Endothelial cell (in vitro differentiated cells): ENCODE results near the gene PDLIM3. TPM values are rescaled to one million over a fixed set of nuclear protein-coding genes. Genes with fewer than 3 reads are reported as not detected.
A peak's percentile ranks its signal among the peaks of the same experiment; 100 is the strongest.

ENCODE experiments used
- DNase-seq: peaks from one replicate; pipeline ENCODE4 v3.0.0; 2021; ENCODE audit warnings: low spot score
- H3K27ac Mint-ChIP-seq: one replicate; pipeline ENCODE4 v1.8.0; 2021; ENCODE audit warnings: mixed read lengths, inconsistent platforms; ENCODE audit not compliant: unreplicated experiment
- H3K27me3 Mint-ChIP-seq: one replicate; pipeline ENCODE4 v1.8.0; 2021; ENCODE audit warnings: mild to moderate bottlenecking, moderate library complexity, mixed read lengths, inconsistent platforms; ENCODE audit not compliant: unreplicated experiment
- H3K36me3 Mint-ChIP-seq: one replicate; pipeline ENCODE4 v1.8.0; 2021; ENCODE audit warnings: mild to moderate bottlenecking, low read depth, mixed read lengths, inconsistent platforms; ENCODE audit not compliant: unreplicated experiment
- H3K4me1 Mint-ChIP-seq: one replicate; pipeline ENCODE4 v1.8.0; 2021; ENCODE audit warnings: mild to moderate bottlenecking, mixed read lengths, inconsistent platforms; ENCODE audit not compliant: unreplicated experiment
- H3K4me3 Mint-ChIP-seq: one replicate; pipeline ENCODE4 v1.8.0; 2021; ENCODE audit warnings: mild to moderate bottlenecking, mixed read lengths, inconsistent platforms; ENCODE audit not compliant: unreplicated experiment
- H3K9me3 Mint-ChIP-seq: one replicate; pipeline ENCODE4 v1.8.0; 2021; ENCODE audit warnings: mixed read lengths, inconsistent platforms; ENCODE audit not compliant: unreplicated experiment
- CTCF ChIP-seq: fragments of 200-600 bp; sonication (generic); IDR thresholded peaks from one replicate; pipeline ENCODE4 v1.5.0; 2021; ENCODE audit warnings: antibody characterized with exemption; ENCODE audit not compliant: unreplicated experiment
- total RNA-seq: library from RNA; stranded (reverse); fragmentation: NEBNext Ultra II Directional; extraction: Animal tissue kit (Norgen Biotek cat#: 25700); gene quantifications from one replicate; pipeline ENCODE4 v1.2.1, GENCODE V29; 2021; ENCODE audit not compliant: unreplicated experiment

PDLIM3 gene
- total RNA-seq, 1 donor from 2014 or later = 0.67 TPM

GRCh38 chr4:185567381-185568376 is 32.4 kb upstream of the PDLIM3 start:
- Mint-ChIP-seq H3K4me1 (no peaks in the 10 kb centered on the region), H3K4me3 (no peak overlapping the region), H3K27me3 (peaks cover 3% of the 10 kb centered on the region), H3K27ac (no peak overlapping the region), H3K36me3 (peaks cover 3% of the 10 kb centered on the region), H3K9me3 (no peaks in the 10 kb centered on the region)
- no peak for DNase-seq
- no peak for TF ChIP-seq CTCF

GRCh38 chr4:185566972-185567371 is 31.7 kb upstream of the PDLIM3 start:
- no peaks in the 10 kb centered on the region for H3K9me3 Mint-ChIP-seq
- peaks cover 3% of the 10 kb centered on the region for H3K27me3 Mint-ChIP-seq
- DNase-seq = no peak
- H3K4me3 Mint-ChIP-seq = no peak overlapping the region
- peaks cover 3% of the 10 kb centered on the region for H3K36me3 Mint-ChIP-seq
- TF ChIP-seq CTCF = no peak
- peak overlapping the region; percentile 9 for H3K27ac Mint-ChIP-seq
- H3K4me1 Mint-ChIP-seq = no peaks in the 10 kb centered on the region

DNA sequence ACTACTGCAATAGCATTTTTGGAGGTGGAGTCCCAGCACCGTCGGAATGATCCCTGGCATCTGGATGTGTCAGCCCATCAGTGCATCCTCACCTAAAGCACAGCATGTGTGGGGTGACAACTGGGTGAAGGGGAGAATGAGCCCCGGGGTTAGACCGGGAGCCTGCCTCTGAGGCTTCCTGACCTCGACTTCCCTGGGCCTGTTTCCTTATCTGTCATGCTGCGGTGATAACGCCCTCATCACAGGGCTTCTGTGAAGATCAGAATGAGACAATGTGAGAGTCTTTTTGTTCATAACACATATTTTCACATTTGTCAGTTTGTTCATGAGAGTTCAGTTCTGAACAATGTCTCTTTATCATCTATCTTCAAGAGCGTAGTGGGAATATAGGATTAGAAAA is 31.1 kb upstream of the PDLIM3 start:
- TF ChIP-seq CTCF = no peak
- H3K4me1 Mint-ChIP-seq = no peaks in the 10 kb centered on the region
- H3K27ac Mint-ChIP-seq = peak overlapping the region; percentile 48
- peaks cover 3% of the 10 kb centered on the region for H3K27me3 Mint-ChIP-seq
- no peak overlapping the region for H3K4me3 Mint-ChIP-seq
- H3K36me3 Mint-ChIP-seq = peaks cover 3% of the 10 kb centered on the region
- no peaks in the 10 kb centered on the region for H3K9me3 Mint-ChIP-seq
- no peak for DNase-seq

GRCh38 chr4:185565696-185566095 is 30.4 kb upstream of the PDLIM3 start:
- H3K4me3 Mint-ChIP-seq = peak overlapping the region; percentile 11
- H3K4me1 Mint-ChIP-seq = no peaks in the 10 kb centered on the region

More at GRCh38 chr4:185565696-185566095, 30.4 kb upstream of the PDLIM3 start:
- H3K27me3 Mint-ChIP-seq = peaks cover 3% of the 10 kb centered on the region
- peaks cover 3% of the 10 kb centered on the region for H3K36me3 Mint-ChIP-seq
- TF ChIP-seq CTCF = no peak
- H3K27ac Mint-ChIP-seq = no peak overlapping the region
- H3K9me3 Mint-ChIP-seq = no peaks in the 10 kb centered on the region
- DNase-seq = no peak
